ENCODE measurements around the gene FBRSL1.
A peak's percentile ranks its signal among the peaks of the same experiment; 100 is the strongest.
"Not testable (repeated sequence)": the region's sequence is repeated elsewhere in the genome, so short reads cannot be mapped to it uniquely, and the experiment has no call there.

The FBRSL1 gene

GRCh38 chr12:132453361-132454192, 36.4 kb upstream of the FBRSL1 start:
- peak; percentile 3 for DNase-seq (ENCODE audit: low read depth)

- no peak for DNase-seq (ENCODE audit: low read depth)
These were observed 35.6 kb upstream of the FBRSL1 start for GRCh38 chr12:132454193-132454932.

GRCh38 chr12:132454933-132455418, 35.0 kb upstream of the FBRSL1 start:
- DNase-seq (ENCODE audit: low read depth) = no peak

GRCh38 chr12:132455565-132455964, 34.4 kb upstream of the FBRSL1 start:
- DNase-seq (ENCODE audit: low read depth) = no peak

GRCh38 chr12:132456186-132456943, 33.6 kb upstream of the FBRSL1 start:
- no peak for DNase-seq (ENCODE audit: low read depth)

- no peak for DNase-seq (ENCODE audit: low read depth)
These were observed 32.9 kb upstream of the FBRSL1 start for GRCh38 chr12:132456944-132457495.

- no peak for DNase-seq (ENCODE audit: low read depth)
These were observed 31.5 kb upstream of the FBRSL1 start for GRCh38 chr12:132458441-132458840.

GRCh38 chr12:132458846-132459641, 30.9 kb upstream of the FBRSL1 start:
- no peak for DNase-seq (ENCODE audit: low read depth)

- no peak for DNase-seq (ENCODE audit: low read depth)
These were observed 29.4 kb upstream of the FBRSL1 start for GRCh38 chr12:132460571-132460970.

GRCh38 chr12:132461526-132461925, 28.4 kb upstream of the FBRSL1 start:
- DNase-seq (ENCODE audit: low read depth) = no peak

- no peak for DNase-seq (ENCODE audit: low read depth)
These were observed 27.2 kb upstream of the FBRSL1 start for GRCh38 chr12:132462788-132463187.

GRCh38 chr12:132463284-132463924, 26.5 kb upstream of the FBRSL1 start:
- DNase-seq (ENCODE audit: low read depth) = not testable (repeated sequence)

GRCh38 chr12:132464304-132464703, 25.6 kb upstream of the FBRSL1 start:
- DNase-seq (ENCODE audit: low read depth) = not testable (repeated sequence)

GRCh38 chr12:132464820-132465219, 25.1 kb upstream of the FBRSL1 start:
- DNase-seq (ENCODE audit: low read depth) = no peak

- DNase-seq (ENCODE audit: low read depth) = no peak
These were observed 24.4 kb upstream of the FBRSL1 start for GRCh38 chr12:132465269-132466190.

- DNase-seq (ENCODE audit: low read depth) = no peak
These were observed 23.4 kb upstream of the FBRSL1 start for GRCh38 chr12:132466241-132467201.

- no peak for DNase-seq (ENCODE audit: low read depth)
These were observed 22.4 kb upstream of the FBRSL1 start for GRCh38 chr12:132467511-132467910.

- no peak for DNase-seq (ENCODE audit: low read depth)
These were observed 20.5 kb upstream of the FBRSL1 start for GRCh38 chr12:132469423-132469822.

Data from GM04503 (cell line).